ENCODE data around the gene TP53BP2.
A peak's percentile ranks its signal among the peaks of the same experiment; 100 is the strongest.
"Not testable (repeated sequence)": the region's sequence is repeated elsewhere in the genome, so short reads cannot be mapped to it uniquely, and the experiment has no call there.

The TP53BP2 gene, protein sequence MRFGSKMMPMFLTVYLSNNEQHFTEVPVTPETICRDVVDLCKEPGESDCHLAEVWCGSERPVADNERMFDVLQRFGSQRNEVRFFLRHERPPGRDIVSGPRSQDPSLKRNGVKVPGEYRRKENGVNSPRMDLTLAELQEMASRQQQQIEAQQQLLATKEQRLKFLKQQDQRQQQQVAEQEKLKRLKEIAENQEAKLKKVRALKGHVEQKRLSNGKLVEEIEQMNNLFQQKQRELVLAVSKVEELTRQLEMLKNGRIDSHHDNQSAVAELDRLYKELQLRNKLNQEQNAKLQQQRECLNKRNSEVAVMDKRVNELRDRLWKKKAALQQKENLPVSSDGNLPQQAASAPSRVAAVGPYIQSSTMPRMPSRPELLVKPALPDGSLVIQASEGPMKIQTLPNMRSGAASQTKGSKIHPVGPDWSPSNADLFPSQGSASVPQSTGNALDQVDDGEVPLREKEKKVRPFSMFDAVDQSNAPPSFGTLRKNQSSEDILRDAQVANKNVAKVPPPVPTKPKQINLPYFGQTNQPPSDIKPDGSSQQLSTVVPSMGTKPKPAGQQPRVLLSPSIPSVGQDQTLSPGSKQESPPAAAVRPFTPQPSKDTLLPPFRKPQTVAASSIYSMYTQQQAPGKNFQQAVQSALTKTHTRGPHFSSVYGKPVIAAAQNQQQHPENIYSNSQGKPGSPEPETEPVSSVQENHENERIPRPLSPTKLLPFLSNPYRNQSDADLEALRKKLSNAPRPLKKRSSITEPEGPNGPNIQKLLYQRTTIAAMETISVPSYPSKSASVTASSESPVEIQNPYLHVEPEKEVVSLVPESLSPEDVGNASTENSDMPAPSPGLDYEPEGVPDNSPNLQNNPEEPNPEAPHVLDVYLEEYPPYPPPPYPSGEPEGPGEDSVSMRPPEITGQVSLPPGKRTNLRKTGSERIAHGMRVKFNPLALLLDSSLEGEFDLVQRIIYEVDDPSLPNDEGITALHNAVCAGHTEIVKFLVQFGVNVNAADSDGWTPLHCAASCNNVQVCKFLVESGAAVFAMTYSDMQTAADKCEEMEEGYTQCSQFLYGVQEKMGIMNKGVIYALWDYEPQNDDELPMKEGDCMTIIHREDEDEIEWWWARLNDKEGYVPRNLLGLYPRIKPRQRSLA

DNA sequence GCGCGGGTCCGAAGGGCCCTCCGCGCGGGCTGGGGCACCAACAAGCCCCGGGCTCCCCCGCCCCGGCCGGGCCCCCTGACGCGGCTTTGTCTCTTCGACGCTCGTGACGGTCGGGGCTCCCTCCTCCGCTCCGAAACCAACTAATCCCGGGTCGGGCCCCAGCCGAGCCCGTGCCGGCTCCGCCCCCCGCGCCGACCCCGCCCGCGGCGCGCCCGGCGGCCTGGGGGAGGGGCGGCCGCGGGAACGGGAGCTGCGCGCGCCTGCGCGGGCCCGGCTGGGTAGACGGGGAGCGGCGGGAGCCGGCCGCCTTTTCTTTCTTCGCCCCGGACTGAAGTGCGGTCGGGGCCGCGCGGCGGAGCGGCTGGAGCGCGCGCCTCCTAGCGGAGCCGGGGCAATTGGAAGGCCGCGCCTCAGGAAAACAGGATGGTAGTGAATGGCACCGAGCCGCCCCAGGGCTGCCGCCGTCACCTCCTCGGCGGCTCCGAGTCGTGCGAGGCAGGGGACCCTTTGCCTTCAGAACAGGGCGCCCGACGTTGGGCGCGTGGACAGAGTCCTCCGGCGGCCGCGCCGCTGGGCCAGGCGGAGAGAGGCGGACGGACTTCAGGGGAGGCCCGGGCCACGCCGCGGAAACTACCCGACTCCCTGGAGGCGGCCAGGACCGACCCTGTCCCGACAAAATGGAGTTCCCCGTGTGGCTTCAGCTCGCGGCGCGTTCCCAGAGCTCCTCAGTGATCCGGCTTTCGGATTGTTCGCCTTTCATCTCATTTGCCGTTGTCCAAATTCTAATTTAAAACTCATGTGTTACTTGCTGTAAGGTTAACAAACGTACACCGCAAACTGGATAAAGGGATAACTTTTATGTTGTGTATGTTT lies at the start of gene TP53BP2:
TSS of gene TP53BP2 (minus strand) at position 138 of the 873 bp plus-strand sequence. CDS start 267 bp downstream, outside the sequence.
- DNase-seq = peak; percentile 92 to 98

DNA sequence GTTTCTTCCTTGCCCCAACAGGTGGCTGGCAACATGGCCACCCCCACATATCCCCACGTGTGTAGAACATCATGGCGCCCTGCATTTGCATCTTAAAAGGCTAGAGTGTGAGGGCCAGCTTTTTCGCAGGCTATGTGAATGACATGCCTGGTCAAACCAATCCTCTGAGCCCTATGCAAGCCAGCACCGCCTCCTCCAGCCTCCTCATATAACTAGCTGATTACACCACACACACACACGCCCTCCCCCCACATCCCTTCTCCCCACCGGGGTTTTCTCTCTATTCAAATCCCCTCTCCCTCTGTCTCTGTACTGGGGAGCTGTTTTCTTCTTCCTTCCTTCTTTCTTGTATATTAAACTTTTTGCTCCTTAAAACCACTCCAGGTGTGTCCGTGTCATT lies 44.7 kb upstream of the TP53BP2 start:
- DNase-seq = not testable (repeated sequence)

DNA sequence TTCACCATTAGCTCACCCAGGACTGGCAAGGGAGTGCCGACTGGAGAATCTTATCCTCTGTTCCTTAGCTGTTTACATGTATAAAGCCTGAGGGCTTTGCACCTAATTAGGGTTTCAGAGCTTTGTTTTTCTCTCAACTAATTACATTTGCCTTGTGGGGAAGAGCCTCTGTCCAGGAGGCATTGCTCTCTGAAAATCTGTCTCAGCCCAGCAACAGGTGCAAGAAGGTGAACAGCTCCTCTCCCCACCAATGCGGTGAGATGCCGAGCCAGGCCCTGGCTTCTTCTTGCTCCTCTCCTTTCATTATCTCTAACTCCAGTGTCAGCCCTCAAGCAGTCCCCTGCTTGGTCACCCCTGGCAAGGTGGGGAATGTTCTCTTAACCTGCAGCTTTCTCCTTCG lies 43.6 kb upstream of the TP53BP2 start:
- DNase-seq = not testable (repeated sequence)

GRCh38 chr1:223887747-223888418 lies 42.1 kb upstream of the TP53BP2 start:
- no peak for DNase-seq

DNA sequence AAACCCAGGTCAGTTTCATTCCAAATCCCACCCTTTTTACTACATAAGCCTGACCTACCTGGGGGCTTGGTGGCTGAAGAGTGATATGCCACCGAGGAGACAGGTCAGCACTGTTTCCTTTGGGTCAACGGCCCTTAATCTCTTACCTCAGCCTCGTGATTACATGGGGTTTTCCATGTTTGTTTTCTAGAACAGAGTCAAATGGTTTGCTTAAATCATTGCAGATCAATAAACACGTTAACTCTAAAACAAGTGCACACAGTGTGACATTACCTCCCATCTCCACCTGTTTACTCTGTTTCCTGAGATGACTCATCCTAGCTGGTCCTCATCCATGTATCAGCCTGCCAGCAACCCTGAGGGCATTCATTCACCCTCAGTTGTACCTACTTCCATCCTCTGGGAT lies 40.8 kb upstream of the TP53BP2 start:
- peak in 1 of 2 experiments; percentile 24 for DNase-seq

DNA sequence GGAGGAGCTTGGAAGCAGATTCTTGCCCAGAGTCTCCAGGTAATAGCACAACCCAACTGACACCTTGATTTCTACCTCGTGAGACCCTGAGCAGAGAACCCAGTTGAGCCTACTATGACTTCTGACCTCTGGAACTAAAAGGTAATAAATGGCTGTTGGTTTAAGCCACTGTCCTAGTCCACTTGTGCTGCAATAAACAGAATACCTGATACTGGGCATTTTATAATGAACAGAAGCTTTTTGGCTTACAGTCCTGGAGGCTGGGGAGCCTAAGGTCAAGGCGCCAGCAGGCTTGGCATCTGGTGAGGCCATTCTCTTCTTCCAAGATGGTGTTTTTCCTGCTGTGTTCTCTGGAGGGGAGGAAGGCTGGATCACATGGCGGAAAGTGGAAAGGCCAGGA lies 39.9 kb upstream of the TP53BP2 start:
- no peak for DNase-seq

- no peak for DNase-seq
Measured at GRCh38 chr1:223878598-223879325, 33.0 kb upstream of the TP53BP2 start.

- DNase-seq = no peak
Measured at GRCh38 chr1:223877804-223878203, 32.1 kb upstream of the TP53BP2 start.

GRCh38 chr1:223876590-223876989 lies 30.8 kb upstream of the TP53BP2 start:
- no peak for DNase-seq

DNA sequence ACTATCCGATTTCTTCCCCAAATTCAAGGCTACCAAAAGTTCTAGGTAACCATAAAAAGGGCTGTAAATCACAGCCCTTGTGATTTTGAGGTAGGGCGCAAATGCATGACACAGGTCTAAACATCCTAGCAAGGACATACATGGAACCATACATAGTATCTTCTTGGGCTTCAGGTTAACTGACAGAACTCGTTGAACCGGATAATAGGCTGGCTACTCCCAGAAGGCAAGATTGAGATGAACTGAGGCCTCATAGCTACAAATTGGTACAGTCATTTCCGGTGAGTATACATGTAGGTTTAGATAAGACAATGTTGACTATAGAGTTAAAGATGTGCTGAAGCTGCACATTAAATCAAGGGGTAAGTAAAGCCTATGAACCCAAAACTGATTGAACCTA lies 27.3 kb upstream of the TP53BP2 start:
- no peak for DNase-seq

DNA sequence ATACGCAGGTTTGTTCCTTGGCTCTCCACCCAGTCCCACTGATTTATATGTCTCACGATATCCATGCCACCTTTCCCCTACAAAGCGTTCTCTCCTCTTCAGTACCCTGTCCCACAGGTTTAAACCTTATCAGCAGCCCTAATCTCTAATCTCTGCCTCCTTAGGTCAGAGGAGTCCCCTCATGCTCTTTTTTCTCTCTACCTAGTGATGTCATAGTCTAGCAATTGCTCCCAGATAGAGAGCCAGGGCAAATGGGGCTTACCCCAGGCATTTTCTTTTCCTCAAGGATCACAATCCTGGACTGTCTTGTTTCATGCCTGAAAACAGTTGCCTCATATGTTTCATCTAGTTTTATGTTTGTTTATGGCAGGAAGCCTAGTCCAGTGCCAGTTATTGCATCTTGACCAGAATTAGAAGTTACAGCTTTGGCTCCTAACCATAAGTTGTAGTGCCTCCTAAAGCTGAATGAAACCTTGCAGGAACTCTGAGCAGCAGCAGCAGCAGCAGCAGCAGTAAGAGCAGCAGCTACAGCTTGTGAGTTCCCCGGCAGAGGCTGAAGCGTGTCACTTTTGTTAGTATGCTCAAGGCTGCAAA lies 26.7 kb upstream of the TP53BP2 start:
- no peak for DNase-seq

DNA sequence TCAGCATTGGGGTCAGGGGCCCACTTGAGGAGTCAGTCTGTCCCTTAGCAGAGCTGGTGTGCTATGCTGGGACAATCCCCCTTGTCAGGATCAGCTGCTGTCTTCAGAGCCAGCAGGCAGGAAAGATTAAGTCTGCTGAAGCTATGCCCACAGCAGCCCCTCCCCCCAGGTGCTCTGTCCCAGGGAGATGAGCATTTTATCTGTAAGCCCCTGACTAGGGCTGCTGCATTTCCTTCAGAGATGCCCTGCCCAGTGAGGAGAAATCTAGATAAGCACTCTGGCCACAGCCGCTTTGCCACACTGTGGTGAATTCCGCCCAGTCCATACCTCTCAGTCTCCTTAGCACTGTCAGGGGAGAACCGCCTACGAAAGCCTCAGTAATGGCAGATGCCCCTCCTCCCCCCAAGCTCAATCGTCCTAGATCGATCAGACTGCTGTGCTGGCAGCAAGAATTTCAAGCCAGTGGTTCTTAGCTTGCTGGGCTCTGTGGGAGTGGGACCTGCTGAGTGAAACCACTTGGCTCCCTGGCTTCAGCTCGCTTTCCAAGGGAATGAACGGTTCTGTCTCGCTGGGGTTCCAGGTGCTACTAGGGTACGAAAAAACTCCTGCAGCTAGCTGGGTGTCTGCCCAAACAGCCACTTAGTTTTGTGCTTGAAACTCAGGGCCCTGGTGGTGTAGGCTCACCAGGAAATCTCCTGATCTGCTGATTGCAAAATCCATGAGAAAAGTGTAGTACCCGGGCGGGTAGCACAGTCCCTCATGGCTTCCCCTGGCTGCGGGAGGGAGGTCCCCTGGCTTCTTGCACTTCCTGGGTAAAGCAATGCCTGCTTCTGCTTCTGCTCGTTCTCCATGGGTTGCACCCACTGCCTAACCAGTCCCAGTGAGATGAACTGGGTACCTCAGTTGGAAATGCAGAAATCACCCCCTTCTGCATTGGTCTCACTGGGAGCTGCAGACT lies 25.1 kb upstream of the TP53BP2 start:
- DNase-seq = no peak

DNA sequence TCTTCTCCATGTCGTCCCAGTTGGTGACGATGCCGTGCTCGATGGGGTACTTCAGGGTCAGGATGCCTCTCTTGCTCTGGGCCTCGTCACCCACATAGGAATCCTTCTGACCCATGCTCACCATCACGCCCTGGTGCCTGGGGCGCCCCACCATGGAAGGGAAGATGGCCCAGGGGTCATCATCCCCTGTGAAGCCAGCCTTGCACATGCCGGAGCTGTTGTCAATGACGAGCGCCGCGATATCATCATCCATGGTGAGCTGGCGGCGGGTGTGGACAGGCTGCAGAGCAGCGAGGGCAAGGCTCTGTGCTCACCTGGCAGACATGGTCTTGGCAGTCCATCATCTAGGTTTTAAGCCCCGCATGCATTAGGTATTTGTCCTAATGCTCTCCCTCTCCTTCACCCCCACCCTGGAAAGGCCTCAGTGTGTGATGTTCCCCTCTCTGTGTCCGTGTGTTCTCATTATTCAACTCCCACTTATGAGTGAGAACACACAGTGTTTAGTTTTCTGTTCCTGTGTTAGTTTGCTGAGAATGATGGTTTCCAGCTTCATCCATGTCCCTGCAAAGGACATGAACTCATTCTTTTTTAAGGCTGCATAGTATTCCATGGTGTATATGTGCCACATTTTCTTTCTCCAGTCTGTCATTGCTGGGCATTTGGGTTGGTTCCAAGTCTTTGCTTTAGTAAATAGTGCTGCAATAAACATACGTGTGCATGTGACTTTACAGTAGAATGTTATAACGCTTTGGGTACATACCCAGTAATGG lies 19.0 kb upstream of the TP53BP2 start:
- not testable (repeated sequence) for DNase-seq

GRCh38 chr1:223864084-223864483 lies 18.3 kb upstream of the TP53BP2 start:
- no peak for DNase-seq

DNA sequence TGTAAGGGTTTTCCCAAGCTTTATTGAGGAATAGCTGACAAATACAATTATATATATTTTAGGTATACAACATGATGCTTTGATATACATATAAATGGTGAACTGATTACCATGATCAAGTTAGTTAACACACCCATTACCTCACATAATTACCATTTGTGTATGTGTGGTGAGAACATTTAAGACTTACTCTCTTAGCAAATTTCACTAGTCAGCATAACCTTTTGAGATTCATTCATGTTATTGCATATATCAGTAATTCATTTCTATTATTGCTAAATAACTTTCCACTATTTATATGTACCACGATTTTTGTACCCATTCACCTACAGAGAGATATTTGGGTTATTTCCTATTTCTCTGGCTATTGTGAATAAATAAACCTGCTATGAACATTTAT lies 16.2 kb upstream of the TP53BP2 start:
- DNase-seq = no peak

DNA sequence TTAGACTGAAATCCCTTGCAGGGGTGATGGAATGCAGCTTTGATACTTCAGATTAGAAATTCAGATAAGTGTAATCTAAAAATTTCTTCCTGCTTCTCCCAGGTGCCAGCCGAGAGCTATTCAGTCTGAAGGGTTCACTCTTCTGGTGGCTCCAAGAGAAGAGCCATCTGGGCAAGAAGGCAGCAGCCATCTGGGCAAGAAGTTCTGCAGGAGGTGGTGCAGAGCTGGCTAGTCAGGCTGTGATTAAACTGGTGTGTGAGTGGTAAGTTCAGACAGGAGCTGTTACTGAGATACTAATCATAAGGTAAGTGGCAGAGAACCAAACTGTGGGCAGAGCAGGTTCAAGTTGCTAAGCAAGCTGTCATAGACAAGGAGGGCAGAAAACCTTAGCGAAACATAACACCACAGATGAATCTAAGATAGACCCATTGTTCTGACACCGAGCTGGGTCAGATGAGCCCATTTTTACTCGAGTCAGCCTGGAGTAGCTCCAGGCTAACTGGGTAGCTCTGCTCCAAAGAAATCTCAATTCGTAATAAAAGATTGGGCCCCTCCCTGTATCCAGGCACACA lies 14.4 kb upstream of the TP53BP2 start:
- no peak for DNase-seq

- no peak for DNase-seq
Measured at GRCh38 chr1:223859058-223859457, 13.3 kb upstream of the TP53BP2 start.

- no peak for DNase-seq
Measured at GRCh38 chr1:223856386-223856785, 10.6 kb upstream of the TP53BP2 start.
